Tibial nerve (tissue), 3 donors: ENCODE measurements around the gene THYN1.

Experiments used
- POLR2A ChIP-seq, 2 donors: fragments of 450-650 bp; IDR thresholded peaks; one replicate each; pipeline ENCODE4 v1.6.1; 2017; ENCODE audit warnings: antibody characterized with exemption in 2 of 2, mild to moderate bottlenecking in 2 of 2, moderate library complexity in 2 of 2
- TF ChIP-seq, protein P1 (sequence below), 5 experiments: fragments of 200-600 bp in 3 of 5; fragments of 450-650 bp in 2 of 5; sonication (generic) in 3 of 5; IDR thresholded peaks; one replicate each; pipeline ENCODE4 v1.5.1; 2016 to 2019; ENCODE audit warnings: antibody characterized with exemption in 5 of 5, mild to moderate bottlenecking in 3 of 5, moderate library complexity in 2 of 5

DNA sequence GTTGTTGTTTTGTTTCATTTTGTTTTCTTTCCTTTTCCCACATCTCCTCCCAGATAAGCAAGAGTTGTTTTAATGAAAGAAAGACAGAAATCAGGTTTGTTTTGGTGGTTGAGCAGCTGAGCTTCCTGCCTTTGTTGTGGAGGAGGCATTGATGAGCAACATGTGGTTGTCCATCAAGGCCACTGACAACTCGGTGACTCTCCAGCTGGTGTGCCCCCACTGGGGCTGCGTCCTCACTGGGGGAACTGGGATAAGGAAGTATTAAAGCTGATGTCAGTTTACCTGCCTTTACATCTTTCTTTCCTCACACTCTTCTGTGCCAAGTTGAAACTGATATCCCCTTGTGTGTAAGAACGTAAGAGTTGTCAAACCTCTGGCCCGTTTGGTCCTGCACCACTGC is 22.8 kb downstream of the THYN1 start:
- no peak for TF ChIP-seq POLR2A (IDR thresholded peaks at IDR 0.05)
- TF ChIP-seq, protein P1, sequence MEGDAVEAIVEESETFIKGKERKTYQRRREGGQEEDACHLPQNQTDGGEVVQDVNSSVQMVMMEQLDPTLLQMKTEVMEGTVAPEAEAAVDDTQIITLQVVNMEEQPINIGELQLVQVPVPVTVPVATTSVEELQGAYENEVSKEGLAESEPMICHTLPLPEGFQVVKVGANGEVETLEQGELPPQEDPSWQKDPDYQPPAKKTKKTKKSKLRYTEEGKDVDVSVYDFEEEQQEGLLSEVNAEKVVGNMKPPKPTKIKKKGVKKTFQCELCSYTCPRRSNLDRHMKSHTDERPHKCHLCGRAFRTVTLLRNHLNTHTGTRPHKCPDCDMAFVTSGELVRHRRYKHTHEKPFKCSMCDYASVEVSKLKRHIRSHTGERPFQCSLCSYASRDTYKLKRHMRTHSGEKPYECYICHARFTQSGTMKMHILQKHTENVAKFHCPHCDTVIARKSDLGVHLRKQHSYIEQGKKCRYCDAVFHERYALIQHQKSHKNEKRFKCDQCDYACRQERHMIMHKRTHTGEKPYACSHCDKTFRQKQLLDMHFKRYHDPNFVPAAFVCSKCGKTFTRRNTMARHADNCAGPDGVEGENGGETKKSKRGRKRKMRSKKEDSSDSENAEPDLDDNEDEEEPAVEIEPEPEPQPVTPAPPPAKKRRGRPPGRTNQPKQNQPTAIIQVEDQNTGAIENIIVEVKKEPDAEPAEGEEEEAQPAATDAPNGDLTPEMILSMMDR (IDR thresholded peaks at IDR 0.05): no peak
